GM12878 (cell line): ENCODE data around the gene ZFAND2A. TPM values are rescaled to one million over a fixed set of nuclear protein-coding genes. Genes with fewer than 3 reads are reported as not detected.

ENCODE experiments used
- ATAC-seq: fragments of 200-7000 bp; cut with Tn5 transposase; 3 replicates; pipeline ENCODE4 v1.9.1; 2020; ENCODE audit warnings: mild to moderate bottlenecking, moderate library complexity
- BruUV-seq: library from RNA; stranded (reverse); fragments of 400-500 nt; replicated peaks from 2 replicates; lab custom pipeline; 2021; lab: Mats Ljungman, UMichigan
- CTCF ChIA-PET: fragments of 300-600 bp; sonication (Branson Sonifier 250); formaldehyde crosslinking; extraction: SDS; loops from one replicate; lab custom pipeline; 2021; ENCODE audit warnings: inconsistent platforms; lab: Yijun Ruan, JAX
- POLR2A ChIA-PET: fragments of 350-600 bp; formaldehyde crosslinking; extraction: SDS; loops from one replicate; lab custom pipeline; 2021; ENCODE audit warnings: inconsistent platforms; lab: Charles Lee
- RAD21 ChIA-PET: fragments of 300-600 bp; sonication (Branson Sonifier 250); formaldehyde crosslinking; loops from one replicate; lab custom pipeline; 2023; ENCODE audit warnings: antibody characterized with exemption; ENCODE audit not compliant: unreplicated experiment; lab: Charles Lee
- SMC1A ChIA-PET: fragments of 300-600 bp; sonication (Branson Sonifier 250); formaldehyde crosslinking; loops from one replicate; lab custom pipeline; 2023; ENCODE audit not compliant: unreplicated experiment, uncharacterized antibody; lab: Charles Lee
- DNase-seq: peaks from one replicate; pipeline ENCODE4 v3.0.0-alpha.2; 2011; ENCODE audit warnings: low read depth, low spot score
- FAIRE-seq: peaks from 3 replicates; lab custom pipeline; 2011; peaks lifted over from hg19 to GRCh38; lab: Jason Lieb, UNC
- H2AFZ ChIP-seq: 2 replicates; pipeline ENCODE4 v1.6.0; 2011; ENCODE audit warnings: low read depth, low read length, control low read depth; ENCODE audit not compliant: control insufficient read depth
- H3K27ac ChIP-seq: 2 replicates; pipeline ENCODE4 v1.5.1; 2011; ENCODE audit warnings: control low read depth; ENCODE audit not compliant: control insufficient read depth, insufficient read depth
- H3K27me3 ChIP-seq, 2 experiments: replicated peaks in 1 of 2; 2 replicates each; pipeline versions ENCODE4 v1.6.0 to v1.6.1; 2011; ENCODE audit warnings: low read length in 1 of 2; ENCODE audit not compliant: control insufficient read depth in 2 of 2, insufficient read depth in 2 of 2
- H3K36me3 ChIP-seq, 2 experiments: 2 replicates each; pipeline ENCODE4 v1.5.1; 2011; ENCODE audit warnings: low read length in 1 of 2; ENCODE audit not compliant: control insufficient read depth in 2 of 2, insufficient read depth in 2 of 2
- H3K4me1 ChIP-seq: 2 replicates; pipeline ENCODE4 v1.6.1; 2011; ENCODE audit warnings: mild to moderate bottlenecking, low read length, moderate library complexity, mixed read lengths; ENCODE audit not compliant: control insufficient read depth, insufficient read depth
- H3K4me2 ChIP-seq: 2 replicates; pipeline ENCODE4 v1.6.0; 2011; ENCODE audit warnings: control low read depth; ENCODE audit not compliant: control insufficient read depth, insufficient read depth
- H3K4me3 ChIP-seq: fragments of 200-600 bp; sonication (generic); 2 replicates; pipeline ENCODE4 v1.5.1; 2016
- H3K79me2 ChIP-seq: 2 replicates; pipeline ENCODE4 v1.6.0; 2011; ENCODE audit warnings: low read length; ENCODE audit not compliant: control insufficient read depth, insufficient read depth
- H3K9ac ChIP-seq: 2 replicates; pipeline ENCODE4 v1.8.0; 2011; ENCODE audit warnings: low read length, control low read depth, mixed read lengths; ENCODE audit not compliant: control insufficient read depth, insufficient read depth
- H3K9me3 ChIP-seq: replicated peaks from 3 replicates; pipeline ENCODE4 v1.5.1; 2011; ENCODE audit warnings: mild to moderate bottlenecking, low read length; ENCODE audit not compliant: control insufficient read depth, insufficient read depth
- H4K20me1 ChIP-seq: 2 replicates; pipeline ENCODE4 v1.6.0; 2011; ENCODE audit not compliant: control insufficient read depth, insufficient read depth
- ASH2L ChIP-seq: fragments of 300-600, 200-600 bp; sonication (generic); IDR thresholded peaks from 2 replicates; pipeline ENCODE4 v1.6.1; 2017; ENCODE audit warnings: low read depth, mild to moderate bottlenecking, borderline replicate concordance
- BRCA1 ChIP-seq: IDR thresholded peaks from 2 replicates; pipeline ENCODE4 v1.6.1; 2011; ENCODE audit warnings: low read depth, low read length, improper control_type of control experiment
- CBFB ChIP-seq: IDR thresholded peaks from 2 replicates; pipeline ENCODE4 v1.6.1; 2016; ENCODE audit warnings: antibody characterized with exemption, low read depth
- CBX3 ChIP-seq: fragments of 200-600 bp; sonication (generic); IDR thresholded peaks from 2 replicates; pipeline ENCODE4 v1.6.1; 2016; ENCODE audit warnings: low read depth, borderline replicate concordance
- FOS ChIP-seq: IDR thresholded peaks from 3 replicates; pipeline ENCODE4 v1.6.1; 2011; ENCODE audit warnings: borderline replicate concordance; ENCODE audit not compliant: insufficient read length; ENCODE audit errors: extremely low read depth
- HDAC2 ChIP-seq: fragments of 200-600 bp; sonication (generic); IDR thresholded peaks from 2 replicates; pipeline ENCODE4 v1.6.1; 2017
- SMARCA5 ChIP-seq: fragments of 450-650 bp; IDR thresholded peaks from 2 replicates; pipeline ENCODE4 v1.6.1; 2017; ENCODE audit warnings: mild to moderate bottlenecking
- WGBS: methylation state at CpG from one replicate; pipeline ENCODE4 v1.1.6; 2016; ENCODE audit warnings: low lambda C conversion rate; ENCODE audit not compliant: insufficient replicate concordance, insufficient coverage; ENCODE audit errors: missing lambda C conversion rate; 5-methylcytosine and 5-hydroxymethylcytosine counted together
- in situ Hi-C: fragments of 300-500 bp; cut with MboI; formaldehyde crosslinking; loops from 9 replicates; pipeline ENCODE4 v1.14.3; 2018; ENCODE audit warnings: mixed read lengths
- intact Hi-C: fragments of 100-400 bp; cut with micrococcal nuclease; formaldehyde crosslinking; loops from one replicate; pipeline ENCODE4 v1.14.2; 2022; ENCODE audit not compliant: unreplicated experiment
- polyA plus RNA-seq, 11 experiments: library from polyadenylated mRNA; depleted of rRNA in 4 of 11; unstranded in 6 of 11; stranded (reverse) in 5 of 11; fragments of >200 nt; fragmentation: Nextera tagmentation in 4 of 11; fragmentation: Illumina TruSeq in 1 of 11; extraction: Ambion mirVana in 4 of 11; extraction: Trizol in 1 of 11; gene quantifications; 1 replicate in 1 of 11; 2 replicates in 10 of 11; pipeline versions ENCODE4 v1.2.1 to v1.2.3, GENCODE V29; 2011 to 2016; ENCODE audit warnings: inconsistent platforms in 2 of 11, missing spikeins in 2 of 11, low read depth in 1 of 11
- total RNA-seq, 4 experiments: library from RNA; depleted of rRNA in 3 of 4; stranded (reverse); fragments of >200 nt in 3 of 4; fragmentation: Illumina TruSeq in 1 of 4; extraction: Trizol in 1 of 4; gene quantifications; 2 replicates each; pipeline versions ENCODE4 v1.2.1 to v1.2.3, GENCODE V29; 2013 to 2021
- TF ChIP-seq, protein P1 (sequence below): IDR thresholded peaks from 2 replicates; pipeline ENCODE4 v1.6.1; 2011; ENCODE audit warnings: mild to moderate bottlenecking, low read depth, low read length, moderate library complexity; ENCODE audit not compliant: insufficient replicate concordance

The ZFAND2A gene
- total and polyA plus RNA-seq, 10 of the 15 experiments (the other 5 are each of a cell fraction or from before 2014, with no cell fraction given): 14.8 to 39.9 (median 20.8) TPM

DNA sequence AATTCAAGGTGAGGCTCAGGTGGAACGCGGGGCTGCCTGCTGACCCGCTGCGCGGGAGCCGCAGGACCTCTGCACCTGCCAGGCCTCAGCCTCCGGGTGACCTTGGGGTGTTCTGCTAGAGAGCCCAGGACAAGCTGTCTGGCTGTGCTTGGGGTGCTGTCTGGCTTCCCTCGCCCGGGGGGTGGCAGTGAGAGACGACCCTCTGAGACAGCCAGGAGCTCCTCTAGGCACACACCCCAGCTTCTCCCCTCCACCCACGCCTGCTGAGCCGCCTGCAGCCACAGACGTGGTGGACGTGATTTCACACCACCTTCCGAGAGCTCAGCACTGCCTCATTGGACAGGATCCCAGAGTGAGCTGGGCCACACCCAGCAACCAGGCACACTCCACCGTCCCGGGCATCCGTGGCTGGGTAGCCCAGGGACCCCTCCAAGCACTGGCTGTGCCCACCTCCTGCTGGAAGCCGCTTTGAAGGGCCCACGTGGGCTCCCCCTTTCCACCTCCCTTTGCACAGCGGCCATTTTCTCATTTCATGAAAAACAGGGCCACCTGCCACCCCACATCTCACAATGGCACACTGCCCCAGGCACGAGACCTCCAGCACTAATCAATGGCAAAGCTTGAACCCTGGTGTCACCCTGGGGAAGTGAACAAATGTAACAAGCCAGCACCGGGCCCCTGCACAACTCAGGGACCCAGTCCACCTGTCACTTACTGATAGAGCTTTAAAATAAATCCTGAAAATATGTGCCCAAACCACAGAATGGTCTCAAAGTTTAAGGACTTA, 35.0 kb downstream of the ZFAND2A start:
- Histone ChIP-seq H3K27me3 (no peaks in the 10 kb centered on the region), H3K4me2 (no peak overlapping the region)
- TF ChIP-seq CBFB: no peak
- TF ChIP-seq BRCA1: no peak
- TF ChIP-seq, protein P1, sequence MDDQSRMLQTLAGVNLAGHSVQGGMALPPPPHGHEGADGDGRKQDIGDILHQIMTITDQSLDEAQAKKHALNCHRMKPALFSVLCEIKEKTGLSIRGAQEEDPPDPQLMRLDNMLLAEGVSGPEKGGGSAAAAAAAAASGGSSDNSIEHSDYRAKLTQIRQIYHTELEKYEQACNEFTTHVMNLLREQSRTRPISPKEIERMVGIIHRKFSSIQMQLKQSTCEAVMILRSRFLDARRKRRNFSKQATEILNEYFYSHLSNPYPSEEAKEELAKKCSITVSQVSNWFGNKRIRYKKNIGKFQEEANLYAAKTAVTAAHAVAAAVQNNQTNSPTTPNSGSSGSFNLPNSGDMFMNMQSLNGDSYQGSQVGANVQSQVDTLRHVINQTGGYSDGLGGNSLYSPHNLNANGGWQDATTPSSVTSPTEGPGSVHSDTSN: no peak
- TF ChIP-seq HDAC2: no peak
- TF ChIP-seq FOS: no peak
- no peak for TF ChIP-seq SMARCA5
- no peak for TF ChIP-seq CBX3
- TF ChIP-seq ASH2L: no peak
- TF ChIP-seq, all 136 proteins: peak for 0
- FAIRE-seq (no peak), ATAC-seq (no peak), DNase-seq (no peak)
- Histone ChIP-seq H3K9ac (no peak overlapping the region), H3K9me3 (no peaks in the 10 kb centered on the region), H4K20me1 (no peaks in the 10 kb centered on the region), H3K4me3 (no peak overlapping the region), H3K79me2 (no peaks in the 10 kb centered on the region), H2AFZ (no peak overlapping the region), H3K4me1 (0 out of 2 replicates have a peak, but pooled peaks cover 3% of the 10 kb centered on the region), H3K36me3 (peaks cover 7 to 9% of the 10 kb centered on the region in 2 experiments), H3K27ac (no peak overlapping the region)
- SMC1A ChIA-PET: interaction anchor here (0.5 kb wide), 1 partner anchor 9 kb away, joined by 3 read pairs; no protein-coding TSS in a partner anchor
- RAD21 ChIA-PET: no interaction called here
- WGBS: 90% methylated on average over 23 of the region's 23 CpGs
- in situ Hi-C loops: no loop called here
- POLR2A ChIA-PET: interaction anchor here (1.2 kb wide), 1 partner anchor 14 kb away, joined by 3 read pairs; no protein-coding TSS in a partner anchor
- no TSS peak for BruUV-seq
- intact Hi-C loops: no loop called here
- CTCF ChIA-PET: interaction anchor here (1.0 to 1.2 kb wide), 3 partner anchors 19 to 37 kb away, joined by 3 to 5 read pairs (median 3); partner anchors contain the start of gene GPER1
